IPS DF 19.7 (cell line): ENCODE data around the gene IL1RL1.

Source experiments
- DNase-seq: peaks from one replicate; pipeline ENCODE4 v3.0.0-alpha.2; 2013; ENCODE audit warnings: low read depth, low spot score

The IL1RL1 gene

GRCh38 chr2:102335871-102336366 is 24.6 kb downstream of the IL1RL1 start:
- DNase-seq = no peak

GRCh38 chr2:102336502-102336945 is 25.2 kb downstream of the IL1RL1 start:
- no peak for DNase-seq

DNA sequence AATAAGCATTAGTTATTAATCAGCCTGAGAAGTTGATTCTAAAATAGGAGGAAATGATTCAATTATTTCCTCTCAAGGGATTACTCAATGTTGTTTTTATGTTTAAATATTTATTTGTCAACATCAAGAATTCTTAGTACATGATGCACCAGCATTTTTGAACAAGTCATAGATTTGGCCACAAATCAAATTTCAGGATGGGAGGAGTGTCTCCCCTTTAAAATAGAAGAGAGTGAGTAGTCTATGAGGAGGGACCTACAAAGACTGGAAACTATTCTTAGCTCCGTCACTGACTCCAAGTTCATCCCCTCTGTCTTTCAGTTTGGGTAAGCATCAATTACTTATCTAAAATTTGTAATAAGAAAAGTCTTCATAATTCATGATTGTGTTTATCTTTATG is 25.6 kb downstream of the IL1RL1 start:
- no peak for DNase-seq

- DNase-seq = no peak
Observed at GRCh38 chr2:102337481-102338386, 26.4 kb downstream of the IL1RL1 start.

DNA sequence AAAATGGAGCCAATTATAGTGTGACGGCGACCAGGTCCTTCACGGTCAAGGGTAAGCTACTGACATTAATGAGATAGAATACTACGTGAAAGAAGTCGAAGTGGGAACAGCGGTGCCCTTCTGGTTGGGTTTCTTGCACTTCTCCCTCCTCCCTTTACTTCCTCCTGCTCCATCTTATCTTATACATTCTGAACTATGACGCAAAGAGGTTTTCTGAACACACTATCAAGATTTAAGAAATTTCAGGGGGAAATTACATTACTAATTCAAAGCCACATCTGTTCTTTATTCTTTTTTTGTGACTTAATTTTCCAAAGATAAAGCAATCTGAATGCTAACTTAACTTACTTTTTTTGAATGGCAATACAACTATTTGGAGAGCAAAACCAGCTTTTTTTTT is 29.4 kb downstream of the IL1RL1 start:
- no peak for DNase-seq

DNA sequence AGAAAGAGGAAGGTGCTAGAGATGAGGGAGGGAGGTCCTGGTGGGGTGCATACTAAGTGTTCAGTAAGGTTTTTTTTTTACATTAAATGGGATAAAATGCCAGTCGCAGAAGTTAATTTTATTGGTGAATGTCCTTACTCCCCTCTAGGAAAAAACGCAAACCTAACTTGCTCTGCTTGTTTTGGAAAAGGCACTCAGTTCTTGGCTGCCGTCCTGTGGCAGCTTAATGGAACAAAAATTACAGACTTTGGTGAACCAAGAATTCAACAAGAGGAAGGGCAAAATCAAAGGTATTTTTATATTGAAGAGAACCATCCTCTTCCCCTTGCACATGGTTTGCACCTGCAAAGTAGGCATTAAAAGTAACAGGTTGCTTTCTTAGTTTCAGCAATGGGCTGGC is 31.5 kb downstream of the IL1RL1 start:
- no peak for DNase-seq

DNA sequence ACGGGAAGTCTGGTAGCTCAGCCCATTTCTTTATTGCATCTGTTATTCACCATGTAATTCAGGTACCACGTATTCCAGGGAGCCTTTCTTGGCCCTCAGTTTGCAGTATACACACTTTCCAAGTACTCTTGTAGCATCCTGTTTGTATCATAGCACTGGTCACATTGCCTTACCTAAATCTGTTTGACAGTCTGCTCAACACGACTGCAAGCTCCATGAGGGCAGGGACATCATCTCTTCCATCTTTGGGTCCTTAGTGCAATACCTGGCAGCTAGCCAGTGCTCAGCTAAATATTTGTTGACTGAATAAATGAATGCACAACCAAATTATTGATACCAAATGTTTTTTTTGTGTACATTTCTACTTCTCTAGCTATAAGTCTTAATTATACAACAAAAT is 33.0 kb downstream of the IL1RL1 start:
- DNase-seq = no peak

GRCh38 chr2:102345329-102345920 is 34.1 kb downstream of the IL1RL1 start:
- DNase-seq = no peak

DNA sequence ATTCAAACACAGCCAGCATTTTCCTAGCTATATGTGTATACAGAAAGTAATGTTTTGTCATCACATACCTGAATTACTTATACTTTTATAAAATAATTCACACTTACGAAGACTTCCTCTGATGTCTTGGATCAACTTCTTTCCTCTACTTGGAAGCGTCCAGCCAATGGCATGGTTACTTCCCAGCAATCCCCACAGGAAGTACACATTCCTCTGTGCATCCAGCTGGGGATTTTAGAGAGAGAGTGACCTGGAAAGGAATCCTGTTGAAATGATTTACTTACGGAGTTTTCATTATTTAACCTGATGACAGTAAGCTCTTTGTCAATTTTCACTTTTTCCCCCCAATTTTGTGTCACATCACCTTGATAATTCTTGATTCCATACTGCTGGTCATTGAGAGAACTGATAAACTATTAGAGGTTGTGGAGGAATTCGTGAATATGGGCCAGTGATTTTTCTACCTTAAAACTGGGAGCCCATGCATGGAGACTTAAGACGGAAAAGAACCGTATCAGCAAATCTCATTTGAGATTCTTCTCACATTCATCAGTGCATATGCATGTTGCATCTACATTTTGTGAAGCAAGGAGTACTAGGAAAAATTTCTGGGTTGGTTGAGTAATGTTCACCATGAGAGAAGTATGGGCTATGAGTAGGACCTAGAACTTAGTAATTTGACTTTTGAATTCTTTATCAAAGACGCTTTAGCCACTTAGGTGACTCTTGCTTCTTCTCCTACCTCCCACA is 35.2 kb downstream of the IL1RL1 start:
- no peak for DNase-seq

DNA sequence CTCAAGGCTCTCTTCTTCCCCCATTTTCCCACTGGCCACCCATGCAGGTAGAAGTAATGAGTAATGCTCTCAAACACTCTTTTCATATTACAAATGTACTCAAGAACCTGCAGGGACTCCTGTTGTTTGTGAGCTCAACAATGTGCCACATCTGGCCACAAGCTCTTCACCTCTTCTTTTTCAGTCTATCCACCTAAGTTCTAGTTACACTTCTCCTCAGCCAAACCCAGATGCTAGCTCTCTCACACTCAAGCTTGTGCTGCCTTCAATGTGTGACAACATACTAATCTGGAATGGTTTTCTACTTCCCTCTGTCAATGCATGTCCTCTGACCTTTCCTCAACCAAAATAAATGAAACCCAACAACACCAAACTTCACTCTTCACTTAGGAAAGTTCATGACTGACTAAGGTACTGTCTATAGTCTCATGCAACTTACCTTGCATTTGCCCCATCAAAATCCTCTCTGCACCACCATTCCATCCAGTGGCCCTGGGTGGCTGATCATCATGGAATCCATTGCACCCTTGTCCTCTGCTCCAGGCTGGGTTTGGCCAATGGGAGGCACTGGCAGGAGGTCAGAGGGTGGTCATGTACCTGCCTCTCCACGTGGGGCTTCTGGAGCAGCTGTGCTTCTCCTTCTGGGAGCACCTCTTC is 38.9 kb downstream of the IL1RL1 start:
- no peak for DNase-seq

DNA sequence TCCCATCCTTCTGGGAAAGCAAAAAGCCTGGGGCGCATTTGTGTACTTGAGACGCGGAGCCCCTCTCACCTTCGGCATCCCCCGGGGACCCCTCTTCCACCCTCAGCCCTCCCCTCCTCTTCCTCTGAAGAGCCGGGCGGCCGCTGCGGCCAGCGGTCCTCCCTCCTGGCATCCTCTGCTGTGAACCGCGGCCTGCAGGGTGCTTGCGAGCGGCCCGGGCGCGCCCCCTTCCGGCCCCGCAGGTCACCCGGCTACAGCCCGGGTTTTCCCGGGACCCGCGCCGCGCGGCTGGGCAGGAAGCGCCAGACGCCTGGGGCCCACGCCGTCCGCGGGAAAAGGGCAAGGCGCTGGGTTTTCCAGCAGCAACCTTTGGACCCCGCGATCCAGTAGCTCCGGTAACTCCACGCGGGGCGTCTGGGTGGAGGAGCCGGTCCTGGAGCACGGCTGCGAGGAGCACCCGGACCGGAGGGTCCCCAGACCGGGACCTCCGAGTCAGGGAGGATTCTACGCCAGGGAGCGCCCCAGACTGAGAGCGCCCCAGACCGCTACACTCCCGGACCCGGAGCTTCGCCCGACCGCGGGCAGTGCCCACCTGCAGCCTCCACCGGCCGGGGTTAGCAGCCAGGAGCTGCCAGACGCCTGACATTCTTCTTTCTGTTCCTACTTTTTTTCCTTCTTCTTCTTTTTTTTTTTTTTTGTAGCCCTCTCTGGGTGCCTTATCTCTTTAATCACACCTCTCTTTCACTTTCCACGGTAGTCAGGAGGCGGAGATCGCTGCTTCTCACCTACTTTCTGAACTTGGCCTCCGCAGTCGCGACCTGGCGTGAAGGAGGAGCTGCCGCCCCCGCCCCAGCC is 44.4 kb downstream of the IL1RL1 start, which contains the start of gene IL18R1:
IL18R1 (plus strand) TSS at position 271 of the 855 bp plus-strand sequence. CDS start 6,865 bp downstream, outside the sequence.
- no peak for DNase-seq

- DNase-seq = no peak
Observed at GRCh38 chr2:102356381-102356712, 45.0 kb downstream of the IL1RL1 start.

- DNase-seq = no peak
Observed at GRCh38 chr2:102356741-102357140, 45.4 kb downstream of the IL1RL1 start.

DNA sequence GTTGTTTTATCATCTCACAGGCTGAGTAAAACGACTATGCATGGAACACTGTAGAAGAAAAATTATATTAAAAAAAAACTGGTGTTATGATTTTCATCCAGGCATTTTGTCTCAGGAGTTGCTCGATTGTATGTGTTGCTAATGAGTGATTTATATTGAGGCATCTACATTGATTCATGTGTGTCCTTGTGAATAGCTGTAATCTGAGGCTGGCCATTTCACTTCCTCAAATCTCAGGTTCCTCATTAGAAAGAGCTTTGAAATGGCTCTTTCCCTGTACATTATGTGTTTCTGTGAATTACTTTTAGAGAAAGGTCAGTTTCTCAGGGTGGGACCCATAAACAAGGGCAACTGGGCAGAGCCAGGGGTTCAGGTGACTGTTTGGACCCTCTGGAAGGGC is 46.6 kb downstream of the IL1RL1 start:
- no peak for DNase-seq

- no peak for DNase-seq
Observed at GRCh38 chr2:102358496-102358895, 47.1 kb downstream of the IL1RL1 start.

DNA sequence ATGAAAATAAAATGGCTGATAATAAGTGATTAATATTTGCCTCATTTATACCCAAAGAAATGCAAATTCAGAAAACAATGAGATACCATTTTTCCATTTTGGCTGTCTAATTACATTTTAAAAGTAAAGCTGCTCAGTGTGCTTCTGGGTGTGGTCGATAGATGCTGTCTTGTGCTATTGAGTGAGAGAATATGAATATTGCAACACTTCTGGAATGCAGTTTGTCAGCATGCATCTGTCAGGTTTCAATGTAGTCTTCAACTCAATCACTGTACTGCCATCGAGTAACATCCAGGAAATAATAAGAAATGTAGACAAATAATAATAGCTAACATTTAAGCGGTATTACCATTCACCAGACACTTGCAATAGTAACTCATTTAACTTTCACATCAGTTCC is 48.2 kb downstream of the IL1RL1 start:
- DNase-seq = no peak

GRCh38 chr2:102361632-102362241 is 50.4 kb downstream of the IL1RL1 start:
- DNase-seq = no peak

DNA sequence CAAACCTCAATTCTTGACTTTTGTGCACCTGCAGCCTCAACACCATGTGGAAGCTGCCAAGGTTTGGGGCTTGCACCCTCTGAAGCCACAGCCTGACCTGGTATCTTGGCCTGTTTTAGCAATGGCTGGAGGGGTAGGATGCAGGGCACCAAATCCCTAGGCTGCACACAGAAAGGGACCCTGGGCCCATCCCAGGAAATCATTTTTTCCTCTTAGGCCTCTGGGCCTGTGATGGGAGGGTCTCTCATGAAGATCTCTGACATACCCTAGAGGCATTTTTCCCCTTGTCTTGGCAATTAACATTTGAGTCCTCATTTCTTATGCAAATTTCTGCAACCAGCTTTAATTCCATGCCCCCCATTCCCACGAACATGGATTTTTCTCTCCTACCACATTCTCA is 54.4 kb downstream of the IL1RL1 start:
- DNase-seq = no peak

- DNase-seq = no peak
Observed at GRCh38 chr2:102366406-102367112, 55.2 kb downstream of the IL1RL1 start.
